GM12872 (cell line): ENCODE data around the gene GPR15LG.

ENCODE experiments used
- TF ChIP-seq, protein P1 (sequence below): IDR thresholded peaks from 3 replicates; pipeline ENCODE4 v1.5.1; 2011; ENCODE audit warnings: low read depth, mild to moderate bottlenecking, low read length, moderate library complexity; ENCODE audit not compliant: insufficient read depth

The GPR15LG gene

DNA sequence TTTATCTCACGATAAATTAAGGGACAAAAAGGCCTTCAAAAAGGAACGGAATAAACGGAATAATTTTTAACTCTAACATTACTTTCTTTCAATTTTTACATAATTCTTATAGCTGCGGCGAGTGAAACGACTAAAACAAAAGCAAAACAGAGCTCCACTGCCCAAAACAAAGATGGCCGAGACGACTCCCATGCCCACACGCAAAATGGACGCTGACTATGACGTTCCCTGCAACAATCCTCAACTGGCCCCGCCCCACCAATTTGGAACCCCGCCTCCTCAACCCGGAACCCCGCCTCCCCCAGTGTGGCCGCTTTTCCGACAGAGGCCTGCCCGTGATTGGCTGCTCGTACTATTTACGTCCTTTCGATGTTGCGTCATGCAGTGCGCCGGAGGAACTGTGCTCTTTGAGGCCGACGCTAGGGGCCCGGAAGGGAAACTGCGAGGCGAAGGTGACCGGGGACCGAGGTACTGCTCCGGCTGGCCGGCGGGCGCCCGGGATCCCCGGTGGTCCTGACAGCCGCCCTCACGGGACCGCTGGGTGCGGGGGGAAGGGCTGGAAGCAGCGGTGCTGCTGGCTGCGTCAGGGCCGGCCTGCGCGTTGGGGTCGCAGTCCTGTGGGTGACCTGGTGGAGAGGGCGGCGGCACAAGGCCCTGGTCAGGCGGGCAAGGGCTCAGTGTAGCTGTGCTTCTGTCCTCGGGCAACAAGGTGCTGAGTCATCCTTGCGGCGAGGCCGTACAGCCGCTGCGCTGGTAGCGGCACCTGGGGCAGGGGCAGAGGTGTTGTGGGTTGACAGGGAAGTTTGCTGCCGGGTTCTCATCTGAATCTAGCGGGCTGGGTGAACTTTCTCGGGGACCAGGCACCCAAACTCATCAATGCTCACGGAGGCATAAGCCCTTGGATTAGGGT, 34.2 kb upstream of the GPR15LG start, which contains the start of gene GHITM:
TSS of gene GHITM (plus strand) at position 384 of the 910 bp plus-strand sequence. CDS start 1,992 bp downstream, outside the sequence.
- TF ChIP-seq, protein P1, sequence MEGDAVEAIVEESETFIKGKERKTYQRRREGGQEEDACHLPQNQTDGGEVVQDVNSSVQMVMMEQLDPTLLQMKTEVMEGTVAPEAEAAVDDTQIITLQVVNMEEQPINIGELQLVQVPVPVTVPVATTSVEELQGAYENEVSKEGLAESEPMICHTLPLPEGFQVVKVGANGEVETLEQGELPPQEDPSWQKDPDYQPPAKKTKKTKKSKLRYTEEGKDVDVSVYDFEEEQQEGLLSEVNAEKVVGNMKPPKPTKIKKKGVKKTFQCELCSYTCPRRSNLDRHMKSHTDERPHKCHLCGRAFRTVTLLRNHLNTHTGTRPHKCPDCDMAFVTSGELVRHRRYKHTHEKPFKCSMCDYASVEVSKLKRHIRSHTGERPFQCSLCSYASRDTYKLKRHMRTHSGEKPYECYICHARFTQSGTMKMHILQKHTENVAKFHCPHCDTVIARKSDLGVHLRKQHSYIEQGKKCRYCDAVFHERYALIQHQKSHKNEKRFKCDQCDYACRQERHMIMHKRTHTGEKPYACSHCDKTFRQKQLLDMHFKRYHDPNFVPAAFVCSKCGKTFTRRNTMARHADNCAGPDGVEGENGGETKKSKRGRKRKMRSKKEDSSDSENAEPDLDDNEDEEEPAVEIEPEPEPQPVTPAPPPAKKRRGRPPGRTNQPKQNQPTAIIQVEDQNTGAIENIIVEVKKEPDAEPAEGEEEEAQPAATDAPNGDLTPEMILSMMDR: peak; percentile 36; the same call in 2 of the 3 replicates

DNA sequence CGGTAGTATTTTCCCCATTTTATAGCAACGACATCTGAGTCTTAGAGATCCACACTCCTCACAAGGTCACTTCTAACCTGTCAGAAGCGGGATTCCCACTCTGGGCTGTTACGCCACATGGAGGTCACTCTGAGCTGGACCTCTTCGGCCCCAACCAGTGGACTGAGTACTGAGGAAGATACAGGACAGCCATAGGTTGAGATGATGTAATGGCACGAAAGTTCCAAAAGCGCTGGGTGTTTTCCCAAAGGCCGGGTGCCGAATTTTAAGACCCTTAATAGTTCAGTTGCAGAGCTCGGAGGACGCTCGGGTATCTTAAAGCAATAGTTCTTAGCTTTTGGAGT, 33.6 kb upstream of the GPR15LG start:
- TF ChIP-seq, protein P1: no peak

DNA sequence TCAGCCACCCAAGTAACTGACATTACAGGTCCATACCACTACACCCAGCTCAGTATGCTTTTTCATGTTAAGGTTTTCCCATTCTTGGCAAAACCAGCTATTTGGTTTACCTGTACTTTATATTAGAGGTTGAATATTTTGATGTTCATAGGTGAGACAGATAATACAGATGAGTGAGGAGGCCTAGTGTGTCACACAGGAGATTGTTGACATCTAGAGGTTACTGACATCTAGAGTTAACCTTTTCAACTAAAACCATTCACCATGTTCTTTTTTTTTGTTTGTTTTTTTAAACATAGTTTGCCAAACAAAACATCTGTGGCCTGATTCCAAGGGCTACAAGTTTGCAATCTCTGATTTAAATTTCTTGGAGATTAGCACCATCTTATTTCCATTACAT, 26.3 kb upstream of the GPR15LG start:
- TF ChIP-seq, protein P1: no peak

DNA sequence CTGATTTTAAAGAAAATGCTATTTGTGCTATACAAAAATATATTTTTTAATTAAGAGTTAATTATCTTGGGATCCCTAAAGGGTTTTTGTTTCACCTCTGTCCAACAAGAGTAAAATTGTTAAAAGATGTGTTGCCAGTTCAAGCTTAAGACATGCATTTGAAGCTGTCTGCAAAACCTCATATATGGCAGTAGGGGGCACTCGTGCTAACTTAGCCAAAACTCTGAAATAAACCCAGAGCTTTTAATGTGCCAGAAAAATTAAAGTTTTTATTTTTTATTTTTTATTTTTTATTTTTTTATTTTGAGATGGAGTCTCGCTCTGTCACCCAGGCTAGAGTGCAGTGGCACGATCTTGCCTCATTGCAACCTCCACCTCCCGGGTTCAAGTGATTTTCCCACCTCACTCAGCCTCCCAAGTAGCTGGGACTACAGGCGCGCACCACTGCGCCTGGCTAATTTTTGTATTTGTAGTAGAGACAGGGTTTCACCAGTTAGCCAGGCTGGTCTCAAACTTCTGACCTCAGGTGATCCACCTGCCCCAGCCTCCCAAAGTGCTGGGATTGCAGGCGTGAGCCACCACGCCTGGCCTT, 25.5 kb upstream of the GPR15LG start:
- TF ChIP-seq, protein P1: peak; percentile 59; the same call in 2 of the 3 replicates

DNA sequence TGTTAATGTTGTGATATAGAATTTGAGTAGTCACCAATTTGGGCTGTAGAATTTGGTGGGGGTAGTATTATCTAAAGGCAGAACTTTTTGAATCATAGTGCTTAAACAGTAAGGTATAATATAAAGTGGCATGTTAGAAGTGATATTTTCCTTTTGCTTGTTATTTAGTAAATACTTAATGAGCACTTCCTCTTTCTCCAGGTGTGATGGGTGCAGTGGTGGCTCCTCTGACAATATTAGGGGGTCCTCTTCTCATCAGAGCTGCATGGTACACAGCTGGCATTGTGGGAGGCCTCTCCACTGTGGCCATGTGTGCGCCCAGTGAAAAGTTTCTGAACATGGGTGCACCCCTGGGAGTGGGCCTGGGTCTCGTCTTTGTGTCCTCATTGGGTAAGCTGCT, 23.7 kb upstream of the GPR15LG start:
- TF ChIP-seq, protein P1: no peak

DNA sequence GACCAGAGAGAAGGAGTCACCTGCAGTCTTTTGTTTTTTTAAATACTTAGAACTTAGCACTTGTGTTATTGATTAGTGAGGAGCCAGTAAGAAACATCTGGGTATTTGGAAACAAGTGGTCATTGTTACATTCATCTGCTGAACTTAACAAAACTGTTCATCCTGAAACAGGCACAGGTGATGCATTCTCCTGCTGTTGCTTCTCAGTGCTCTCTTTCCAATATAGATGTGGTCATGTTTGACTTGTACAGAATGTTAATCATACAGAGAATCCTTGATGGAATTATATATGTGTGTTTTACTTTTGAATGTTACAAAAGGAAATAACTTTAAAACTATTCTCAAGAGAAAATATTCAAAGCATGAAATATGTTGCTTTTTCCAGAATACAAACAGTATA, 20.8 kb upstream of the GPR15LG start:
- TF ChIP-seq, protein P1: no peak

DNA sequence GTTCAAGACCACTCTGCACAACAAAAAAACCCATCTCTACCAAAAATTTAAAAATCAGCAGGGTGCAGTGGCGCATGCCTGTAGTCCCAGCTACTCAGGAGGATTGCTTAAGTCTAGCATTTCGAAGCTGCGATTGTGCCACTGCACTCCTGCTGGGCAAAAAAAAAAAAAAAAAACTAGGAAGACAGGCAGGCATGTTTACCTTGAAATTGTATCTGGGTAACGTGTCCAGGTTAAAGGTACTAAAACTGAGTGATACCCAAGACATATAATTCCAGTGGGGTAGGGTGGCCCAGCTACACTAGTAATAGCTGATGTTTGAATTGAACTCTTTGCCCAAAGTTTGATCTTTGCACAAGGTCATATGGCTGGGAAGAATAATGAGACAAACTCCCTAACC, 18.1 kb upstream of the GPR15LG start:
- TF ChIP-seq, protein P1: no peak
